ENCODE results near the gene FGFR1OP2. TPM values are rescaled to one million over a fixed set of nuclear protein-coding genes. Genes with fewer than 3 reads are reported as not detected.

The FGFR1OP2 gene
- total RNA-seq, 1 experiment from 2014 or later: 48.2 TPM

Other genes starting within 250 kb of the FGFR1OP2 start
- gene ITPR2, start 105.3 kb upstream of the FGFR1OP2 start, total RNA-seq (2014; rRNA removed; shearing (Covaris generic); ENCODE audit: low replicate concordance): 80.0 and 128 TPM in 2 replicates
- 56.7 and 76.3 TPM in 2 replicates for gene INTS13, start 489 bp upstream of the FGFR1OP2 start, total RNA-seq (2014; rRNA removed; shearing (Covaris generic); ENCODE audit: low replicate concordance)
- 47.7 and 59.0 TPM in 2 replicates for gene TM7SF3, start 75.9 kb downstream of the FGFR1OP2 start, total RNA-seq (2014; rRNA removed; shearing (Covaris generic); ENCODE audit: low replicate concordance)
- gene MED21, start 84.1 kb downstream of the FGFR1OP2 start, total RNA-seq (2014; rRNA removed; shearing (Covaris generic); ENCODE audit: low replicate concordance): 7.5 and 45.1 TPM in 2 replicates
- gene C12orf71, start 144.1 kb downstream of the FGFR1OP2 start, total RNA-seq (2014; rRNA removed; shearing (Covaris generic); ENCODE audit: low replicate concordance): not detected in 2 replicates

Measured in Karpas-422 (cell line).